Keratinocyte (primary cell): ENCODE measurements around the gene CORO1C. TPM values are rescaled to one million over a fixed set of nuclear protein-coding genes. Genes with fewer than 3 reads are reported as not detected.

Source experiments
- DNase-seq: peaks from one replicate; pipeline ENCODE4 v3.0.0-alpha.2; 2011; ENCODE audit warnings: low read depth, missing footprints, low spot score
- FAIRE-seq: peaks from 2 replicates; lab custom pipeline; 2011; peaks lifted over from hg19 to GRCh38; lab: Jason Lieb, UNC
- H2AFZ ChIP-seq: 2 replicates; pipeline ENCODE4 v1.6.0; 2012; ENCODE audit warnings: low read length, control low read depth, inconsistent platforms; ENCODE audit not compliant: control insufficient read depth
- H3K27ac ChIP-seq: 2 replicates; pipeline ENCODE4 v1.5.1; 2011; ENCODE audit warnings: low read length; ENCODE audit not compliant: control insufficient read depth, insufficient read depth
- H3K27me3 ChIP-seq: 3 replicates; pipeline ENCODE4 v1.6.0; 2011; ENCODE audit warnings: low read length; ENCODE audit not compliant: control insufficient read depth, insufficient read depth; ENCODE audit errors: extremely low read depth
- H3K36me3 ChIP-seq, 2 experiments: 2 replicates in 1 of 2; 3 replicates in 1 of 2; pipeline ENCODE4 v1.5.1; 2011; ENCODE audit warnings: low read length in 2 of 2, mild to moderate bottlenecking in 1 of 2; ENCODE audit not compliant: control insufficient read depth in 2 of 2, insufficient read depth in 2 of 2; ENCODE audit errors: extremely low read depth in 1 of 2
- H3K4me1 ChIP-seq: 3 replicates; pipeline ENCODE4 v1.5.1; 2011; ENCODE audit warnings: low read length; ENCODE audit not compliant: control insufficient read depth, insufficient read depth; ENCODE audit errors: extremely low read depth
- H3K4me2 ChIP-seq: 3 replicates; pipeline ENCODE4 v1.6.0; 2011; ENCODE audit warnings: low read depth, low read length; ENCODE audit not compliant: control insufficient read depth, insufficient read depth; ENCODE audit errors: extremely low read depth
- H3K4me3 ChIP-seq, 3 experiments: fragments of 200-600 bp in 1 of 3; sonication (generic) in 1 of 3; 2 replicates in 2 of 3; 3 replicates in 1 of 3; pipeline ENCODE4 v1.5.1; 2011 to 2016; ENCODE audit warnings: low read length in 3 of 3, mild to moderate bottlenecking in 3 of 3, control low read depth in 2 of 3, inconsistent platforms in 1 of 3, low read depth in 1 of 3, mixed read lengths in 1 of 3, mixed run types in 1 of 3, moderate library complexity in 1 of 3; ENCODE audit not compliant: control insufficient read depth in 2 of 3, insufficient read depth in 2 of 3; ENCODE audit errors: extremely low read depth in 1 of 3
- H3K79me2 ChIP-seq: 2 replicates; pipeline ENCODE4 v1.6.0; 2012; ENCODE audit warnings: low read length; ENCODE audit not compliant: control insufficient read depth, insufficient read depth
- H3K9ac ChIP-seq: 3 replicates; pipeline ENCODE4 v1.6.0; 2011; ENCODE audit warnings: low read length; ENCODE audit not compliant: control insufficient read depth, insufficient read depth; ENCODE audit errors: extremely low read depth
- H3K9me1 ChIP-seq: 3 replicates; pipeline ENCODE4 v1.6.0; 2011; ENCODE audit warnings: low read length; ENCODE audit not compliant: control insufficient read depth, insufficient read depth; ENCODE audit errors: extremely low read depth
- H3K9me3 ChIP-seq: 2 replicates; pipeline ENCODE4 v1.5.1; 2012; ENCODE audit warnings: low read depth, low read length; ENCODE audit not compliant: control insufficient read depth
- H4K20me1 ChIP-seq: 3 replicates; pipeline ENCODE4 v1.6.0; 2011; ENCODE audit warnings: low read length; ENCODE audit not compliant: control insufficient read depth, insufficient read depth; ENCODE audit errors: extremely low read depth
- CTCF ChIP-seq, 3 experiments: IDR thresholded peaks in 1 of 3; conservative IDR thresholded peaks in 1 of 3; optimal IDR thresholded peaks in 1 of 3; 2 replicates in 2 of 3; 3 replicates in 1 of 3; pipeline versions ENCODE3 to v1.5.1; 2011; ENCODE audit warnings: low read length in 3 of 3, mild to moderate bottlenecking in 3 of 3, moderate library complexity in 2 of 3, control low read depth in 1 of 3, inconsistent platforms in 1 of 3; ENCODE audit not compliant: insufficient read depth in 2 of 3; ENCODE audit errors: extremely low read depth in 1 of 3
- EZH2 ChIP-seq: IDR thresholded peaks from one replicate; pipeline ENCODE4 v1.6.1; 2012; ENCODE audit warnings: inconsistent platforms, mild to moderate bottlenecking, low read length, moderate library complexity
- dilution Hi-C: fragments of 300-500 bp; cut with MboI; formaldehyde crosslinking; loops from one replicate; pipeline ENCODE4 v1.7.0; 2020; ENCODE audit warnings: low sequenced_read_pairs; ENCODE audit not compliant: extremely low pct_ligation_motif_present
- polyA plus RNA-seq, 5 experiments: library from polyadenylated mRNA; depleted of rRNA in 3 of 5; stranded (reverse) in 3 of 5; stranded (forward) in 1 of 5; unstranded in 1 of 5; fragments of >200 nt; gene quantifications; 1 replicate in 1 of 5; 2 replicates in 3 of 5; 3 replicates in 1 of 5; pipeline versions ENCODE4 v1.2.1 to v1.2.3, GENCODE V29; 2011 to 2012; ENCODE audit warnings: missing spikeins in 2 of 5, low read depth in 1 of 5, low replicate concordance in 1 of 5

CORO1C gene
- polyA plus RNA-seq, 1 donor (not counting 4 experiments of a cell fraction or from before 2014, with no cell fraction given) = 283 TPM

DNA sequence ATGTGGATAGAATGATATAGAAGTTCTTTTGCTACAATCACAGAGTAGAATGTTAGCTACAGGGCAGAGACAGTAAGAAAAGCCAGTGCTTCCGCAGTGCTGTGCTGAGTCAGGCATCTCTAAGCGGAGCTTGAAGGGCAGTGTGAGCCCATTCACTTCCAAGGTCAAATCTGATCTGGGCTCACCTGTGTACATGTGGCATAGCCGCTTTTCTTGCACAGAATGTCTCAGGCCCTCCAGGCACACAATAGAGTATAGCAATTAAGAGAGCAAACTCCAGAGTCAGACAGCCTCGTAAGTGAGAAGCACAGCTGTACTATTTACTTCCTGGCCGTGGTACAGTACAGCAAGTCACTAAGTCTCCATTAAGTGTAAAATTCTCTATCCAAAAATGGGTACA is 26.8 kb downstream of the CORO1C start:
- H3K9me1 ChIP-seq = peaks cover 3% of the 10 kb centered on the region
- peaks cover 3% of the 10 kb centered on the region for H4K20me1 ChIP-seq
- H3K4me1 ChIP-seq = peaks cover 18% of the 10 kb centered on the region
- H3K27me3 ChIP-seq = no peaks in the 10 kb centered on the region
- no peak for TF ChIP-seq EZH2
- peaks cover 93% of the 10 kb centered on the region for H3K79me2 ChIP-seq
- no peak overlapping the region for H3K9ac ChIP-seq
- FAIRE-seq (no peak), DNase-seq (no peak)
- no peaks in the 10 kb centered on the region for H3K9me3 ChIP-seq
- H2AFZ ChIP-seq = no peak overlapping the region
- H3K4me3 ChIP-seq = no peak overlapping the region
- peaks cover 12 to 23% of the 10 kb centered on the region in 2 experiments for H3K36me3 ChIP-seq
- H3K4me2 ChIP-seq = no peak overlapping the region
- H3K27ac ChIP-seq = no peak overlapping the region
- dilution Hi-C loops = no loop called here

- FAIRE-seq (no peak), DNase-seq (no peak)
- H2AFZ ChIP-seq = no peak overlapping the region
- peaks cover 23% of the 10 kb centered on the region for H3K4me1 ChIP-seq
- peaks cover 3% of the 10 kb centered on the region for H4K20me1 ChIP-seq
- H3K79me2 ChIP-seq = peaks cover 89% of the 10 kb centered on the region
- no peak overlapping the region for H3K4me2 ChIP-seq
- TF ChIP-seq EZH2 = no peak
- TF ChIP-seq CTCF (optimal IDR thresholded peaks at IDR 0.05 in 1 of 3, IDR thresholded peaks at IDR 0.05 in 1 of 3, conservative IDR thresholded peaks at IDR 0.05 in 1 of 3; ENCODE audit: extremely low read depth in 1 of 3, insufficient read depth in 2 of 3, low read length in 3 of 3) = no peak
- no peak overlapping the region for H3K9ac ChIP-seq
- H3K4me3 ChIP-seq = no peak overlapping the region
- H3K27me3 ChIP-seq = no peaks in the 10 kb centered on the region
- no peak overlapping the region for H3K27ac ChIP-seq
- no peaks in the 10 kb centered on the region for H3K9me3 ChIP-seq
- peaks cover 3% of the 10 kb centered on the region for H3K9me1 ChIP-seq
- dilution Hi-C loops = no loop called here
- peaks cover 15 to 28% of the 10 kb centered on the region in 2 experiments for H3K36me3 ChIP-seq
Measured at GRCh38 chr12:108702595-108703320, 28.6 kb downstream of the CORO1C start.
